Measurements from ENCODE around the gene KLRC2. TPM values are rescaled to one million over a fixed set of nuclear protein-coding genes. Genes with fewer than 3 reads are reported as not detected.
"Not testable (repeated sequence)": the region's sequence is repeated elsewhere in the genome, so short reads cannot be mapped to it uniquely, and the experiment has no call there.

KLRC2 gene
- total and polyA plus RNA-seq, 2 experiments from 2014 or later: not detected

- ATAC-seq (no peak), DNase-seq (ENCODE audit: low spot score) (no peak)
- H4K20me1 ChIP-seq (replicated peaks; ENCODE audit: insufficient read depth): no peaks in the 10 kb centered on the region
- Mint-ChIP-seq H3K9me3 (no peaks in the 10 kb centered on the region), H3K4me1 (peaks cover 5% of the 10 kb centered on the region), H3K36me3 (ENCODE audit: low read depth) (no peaks in the 10 kb centered on the region), H3K27ac (no peak overlapping the region), H3K4me3 (no peak overlapping the region), H3K27me3 (ENCODE audit: insufficient read depth, low read depth, poor library complexity) (no peaks in the 10 kb centered on the region)
- no peak overlapping the region for H3K4me2 ChIP-seq
- H3K79me2 ChIP-seq (replicated peaks; ENCODE audit: insufficient read depth): no peaks in the 10 kb centered on the region
- H2AFZ ChIP-seq: peak overlapping the region; percentile 66; the same call in 1 of the 2 replicates
- peaks cover 3% of the 10 kb centered on the region; the same call in 1 of the 2 replicates for H3K4me1 ChIP-seq (ENCODE audit: insufficient read depth)
- H3F3A ChIP-seq (replicated peaks; ENCODE audit: low read depth): no peaks in the 10 kb centered on the region
- H3K9me2 ChIP-seq (ENCODE audit: insufficient read depth): no peaks in the 10 kb centered on the region
- no peak for TF ChIP-seq ZNF114 (CRISPR knock-in tag; IDR thresholded peaks at IDR 0.05)
- no peak for TF ChIP-seq EZH2 (IDR thresholded peaks at IDR 0.05; ENCODE audit: low read depth, unreplicated experiment)
- TF ChIP-seq, protein P1, sequence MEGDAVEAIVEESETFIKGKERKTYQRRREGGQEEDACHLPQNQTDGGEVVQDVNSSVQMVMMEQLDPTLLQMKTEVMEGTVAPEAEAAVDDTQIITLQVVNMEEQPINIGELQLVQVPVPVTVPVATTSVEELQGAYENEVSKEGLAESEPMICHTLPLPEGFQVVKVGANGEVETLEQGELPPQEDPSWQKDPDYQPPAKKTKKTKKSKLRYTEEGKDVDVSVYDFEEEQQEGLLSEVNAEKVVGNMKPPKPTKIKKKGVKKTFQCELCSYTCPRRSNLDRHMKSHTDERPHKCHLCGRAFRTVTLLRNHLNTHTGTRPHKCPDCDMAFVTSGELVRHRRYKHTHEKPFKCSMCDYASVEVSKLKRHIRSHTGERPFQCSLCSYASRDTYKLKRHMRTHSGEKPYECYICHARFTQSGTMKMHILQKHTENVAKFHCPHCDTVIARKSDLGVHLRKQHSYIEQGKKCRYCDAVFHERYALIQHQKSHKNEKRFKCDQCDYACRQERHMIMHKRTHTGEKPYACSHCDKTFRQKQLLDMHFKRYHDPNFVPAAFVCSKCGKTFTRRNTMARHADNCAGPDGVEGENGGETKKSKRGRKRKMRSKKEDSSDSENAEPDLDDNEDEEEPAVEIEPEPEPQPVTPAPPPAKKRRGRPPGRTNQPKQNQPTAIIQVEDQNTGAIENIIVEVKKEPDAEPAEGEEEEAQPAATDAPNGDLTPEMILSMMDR (conservative IDR thresholded peaks at IDR 0.05; ENCODE audit: low read depth in 2 of 2): no peak
- TF ChIP-seq, protein P2, sequence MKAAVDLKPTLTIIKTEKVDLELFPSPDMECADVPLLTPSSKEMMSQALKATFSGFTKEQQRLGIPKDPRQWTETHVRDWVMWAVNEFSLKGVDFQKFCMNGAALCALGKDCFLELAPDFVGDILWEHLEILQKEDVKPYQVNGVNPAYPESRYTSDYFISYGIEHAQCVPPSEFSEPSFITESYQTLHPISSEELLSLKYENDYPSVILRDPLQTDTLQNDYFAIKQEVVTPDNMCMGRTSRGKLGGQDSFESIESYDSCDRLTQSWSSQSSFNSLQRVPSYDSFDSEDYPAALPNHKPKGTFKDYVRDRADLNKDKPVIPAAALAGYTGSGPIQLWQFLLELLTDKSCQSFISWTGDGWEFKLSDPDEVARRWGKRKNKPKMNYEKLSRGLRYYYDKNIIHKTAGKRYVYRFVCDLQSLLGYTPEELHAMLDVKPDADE (IDR thresholded peaks at IDR 0.05): no peak
- TF ChIP-seq REST (IDR thresholded peaks at IDR 0.05; ENCODE audit: unreplicated experiment): no peak
- TF ChIP-seq CREB1 (CRISPR knock-in tag; IDR thresholded peaks at IDR 0.05; ENCODE audit: low read depth): no peak
- no peaks in the 10 kb centered on the region for H3K27me3 ChIP-seq (ENCODE audit: insufficient read depth)
- no peaks in the 10 kb centered on the region for H3K36me3 ChIP-seq (ENCODE audit: insufficient read depth)
- H3K27ac ChIP-seq (ENCODE audit: low read depth): no peak overlapping the region
- no peak overlapping the region for H3K4me3 ChIP-seq
Observed at GRCh38 chr12:10397296-10397695, 38.5 kb downstream of the KLRC2 start.

DNA sequence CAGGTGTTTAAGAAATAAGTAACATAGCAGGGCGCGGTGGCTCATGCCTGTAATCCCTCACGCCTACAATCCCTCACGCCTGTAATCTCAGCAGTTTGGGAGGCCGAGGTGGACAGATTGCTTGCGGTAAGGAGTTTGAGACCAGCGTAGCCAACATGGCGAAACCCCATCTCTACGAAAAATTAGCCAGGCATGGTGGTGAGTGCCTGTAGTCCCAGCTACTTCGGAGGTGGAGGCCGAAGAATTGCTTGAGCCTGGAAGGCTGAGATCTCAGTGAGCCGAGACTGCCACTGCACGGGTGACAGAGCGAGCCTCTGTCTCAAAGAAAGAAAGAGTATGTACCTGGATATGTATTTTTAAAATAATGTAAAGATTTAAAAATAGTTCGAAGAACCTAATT is 39.6 kb downstream of the KLRC2 start:
- H3K79me2 ChIP-seq (replicated peaks; ENCODE audit: insufficient read depth); DNase-seq (ENCODE audit: low spot score); H3F3A ChIP-seq (replicated peaks; ENCODE audit: low read depth); H3K4me3 ChIP-seq; H3K27me3 ChIP-seq (ENCODE audit: insufficient read depth); H3K36me3 ChIP-seq (ENCODE audit: insufficient read depth); ATAC-seq; H3K4me3 Mint-ChIP-seq; H3K4me1 ChIP-seq (ENCODE audit: insufficient read depth); H3K4me2 ChIP-seq; H3K9me3 Mint-ChIP-seq; H2AFZ ChIP-seq; H3K27me3 Mint-ChIP-seq (ENCODE audit: insufficient read depth, low read depth, poor library complexity); H3K36me3 Mint-ChIP-seq (ENCODE audit: low read depth); H4K20me1 ChIP-seq (replicated peaks; ENCODE audit: insufficient read depth); H3K27ac ChIP-seq (ENCODE audit: low read depth); H3K9me2 ChIP-seq (ENCODE audit: insufficient read depth); H3K27ac Mint-ChIP-seq; H3K4me1 Mint-ChIP-seq: not testable (repeated sequence)
